ENCODE results near the gene NPTN. TPM values are rescaled to one million over a fixed set of nuclear protein-coding genes. Genes with fewer than 3 reads are reported as not detected.

NPTN gene
- total and polyA plus RNA-seq, 12 donors: 89.9 to 212 (median 186) TPM

GRCh38 chr15:73607843-73608242, 25.3 kb downstream of the NPTN start:
- Histone ChIP-seq H3K9me3 (peaks cover 0 to 8% (median 0%) of the 10 kb centered on the region in 11 donors), H3K27me3 (no peaks in the 10 kb centered on the region), H3K36me3 (no peaks in the 10 kb centered on the region), H3K4me1 (peaks cover 0 to 98% (median 71%) of the 10 kb centered on the region in 9 donors), H3K27ac (peak overlapping the region in 1 of 10 donors; percentile 6), H3K4me3 (no peak overlapping the region)
- TF ChIP-seq CTCF (IDR thresholded peaks at IDR 0.05): no peak
- intact Hi-C loops (cut with DNase I): loop anchor here in 1 of 10 donors (5.0 kb wide), 1 partner anchor 36 kb away; no protein-coding TSS in a partner anchor
- WGBS, 2 donors: 70 to 84% methylated on average over 1 of the region's 1 CpG
- ATAC-seq (no peak), DNase-seq (no peak)

DNA sequence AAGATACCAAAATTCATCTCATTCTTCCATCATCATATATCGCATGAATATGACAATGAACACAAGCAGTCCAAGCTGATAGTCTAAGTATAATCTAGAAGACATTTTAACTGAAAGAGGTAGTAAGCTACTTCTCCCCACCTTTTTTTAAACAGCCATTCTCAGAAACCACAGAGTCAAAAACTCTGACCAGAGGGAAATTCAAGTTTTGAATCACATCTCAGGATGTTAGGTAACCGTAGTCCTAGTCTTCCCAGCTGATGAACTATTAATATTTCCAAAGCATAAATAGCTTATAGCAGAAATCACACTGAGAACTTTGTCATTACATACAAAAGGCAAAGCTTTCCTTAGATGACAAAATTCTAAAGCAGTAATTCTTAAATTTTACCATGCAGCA, 25.8 kb downstream of the NPTN start:
- Histone ChIP-seq H3K9me3 (peaks cover 0 to 8% (median 0%) of the 10 kb centered on the region in 11 donors), H3K36me3 (no peaks in the 10 kb centered on the region), H3K4me3 (no peak overlapping the region), H3K27me3 (no peaks in the 10 kb centered on the region), H3K27ac (peak overlapping the region in 1 of 10 donors; percentile 12), H3K4me1 (peaks cover 0 to 99% (median 73%) of the 10 kb centered on the region in 9 donors)
- WGBS, 2 donors: 69 to 71% methylated on average over 2 of the region's 2 CpGs
- intact Hi-C loops (cut with DNase I): loop anchor here in 1 of 10 donors (5.0 kb wide), 1 partner anchor 35 kb away; no protein-coding TSS in a partner anchor
- ATAC-seq (no peak), DNase-seq (no peak)
- TF ChIP-seq CTCF (IDR thresholded peaks at IDR 0.05): no peak

DNA sequence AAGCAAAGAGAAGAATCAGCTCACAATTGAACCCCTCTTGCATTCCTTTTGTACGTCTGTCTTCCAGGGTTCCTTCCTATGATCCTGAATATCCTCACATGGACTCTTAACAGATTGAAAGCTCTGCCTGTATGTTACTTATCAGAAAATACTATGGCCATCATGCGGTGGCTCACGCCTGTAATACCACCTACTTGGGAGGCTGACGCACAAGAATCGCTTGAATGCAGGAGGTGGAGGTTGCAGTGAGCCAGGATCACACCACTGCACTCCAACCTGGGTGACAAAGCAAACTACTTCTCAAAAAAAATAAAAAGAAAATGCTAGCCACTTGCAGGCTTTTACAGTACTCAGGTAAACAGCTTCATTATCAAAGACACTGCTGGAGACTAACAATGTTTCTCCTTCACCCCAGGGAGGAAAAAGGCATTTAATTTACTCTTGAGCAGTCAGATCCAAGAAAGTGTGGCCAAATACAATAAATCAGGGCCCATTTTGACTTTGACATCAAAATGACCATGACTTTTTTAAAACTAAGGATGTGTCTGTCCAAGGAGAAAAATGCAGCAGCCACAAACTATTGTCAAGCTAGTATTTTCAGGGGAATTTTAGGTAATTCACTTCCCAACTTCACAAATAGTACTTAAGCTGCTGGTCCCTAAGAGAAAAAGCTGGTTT, 27.3 kb downstream of the NPTN start:
- ATAC-seq: no peak
- H3K4me1 ChIP-seq: peaks cover 5 to 100% (median 77%) of the 10 kb centered on the region in 9 donors
- intact Hi-C loops (cut with DNase I): loop anchor here in 1 of 10 donors (5.0 kb wide), 1 partner anchor 34 kb away; no protein-coding TSS in a partner anchor
- TF ChIP-seq CTCF (IDR thresholded peaks at IDR 0.05): no peak
- no peaks in the 10 kb centered on the region for H3K36me3 ChIP-seq
- H3K9me3 ChIP-seq: peaks cover 0 to 8% (median 0%) of the 10 kb centered on the region in 11 donors
- 95 to 98% methylated on average over 5 of the region's 5 CpGs for WGBS, 2 donors
- no peak overlapping the region for H3K27ac ChIP-seq
- no peaks in the 10 kb centered on the region for H3K27me3 ChIP-seq
- H3K4me3 ChIP-seq: no peak overlapping the region
- no peak for DNase-seq

DNA sequence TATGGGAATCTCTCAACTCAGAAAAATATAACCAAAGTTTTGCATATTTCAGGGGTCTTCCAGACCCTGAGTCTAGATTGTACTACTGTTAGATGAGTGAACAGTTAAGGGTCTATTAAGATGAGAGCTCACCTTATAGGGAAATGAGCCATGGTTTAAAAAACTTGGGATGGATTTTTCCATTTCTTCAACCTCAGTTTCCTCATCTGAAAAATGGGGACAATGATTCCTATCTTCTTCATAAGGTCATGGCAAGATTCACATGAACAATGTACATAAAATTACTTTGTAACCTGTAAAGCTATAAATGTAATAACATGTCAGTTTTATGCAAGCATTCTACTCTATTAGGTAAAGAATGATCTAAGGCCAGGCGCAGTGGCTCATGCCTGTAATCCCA, 28.7 kb downstream of the NPTN start:
- Histone ChIP-seq H3K4me1 (peaks cover 7 to 100% (median 79%) of the 10 kb centered on the region in 9 donors), H3K27ac (no peak overlapping the region), H3K36me3 (no peaks in the 10 kb centered on the region), H3K27me3 (no peaks in the 10 kb centered on the region), H3K9me3 (peaks cover 0 to 8% (median 0%) of the 10 kb centered on the region in 11 donors), H3K4me3 (no peak overlapping the region)
- ATAC-seq (no peak), DNase-seq (no peak)
- no peak for TF ChIP-seq CTCF (IDR thresholded peaks at IDR 0.05)
- intact Hi-C loops (cut with DNase I): no loop called here
- WGBS, 2 donors: 97 to 98% methylated on average over 1 of the region's 1 CpG
